ENCODE results near the gene PCID2.

- TF ChIP-seq, protein P1, sequence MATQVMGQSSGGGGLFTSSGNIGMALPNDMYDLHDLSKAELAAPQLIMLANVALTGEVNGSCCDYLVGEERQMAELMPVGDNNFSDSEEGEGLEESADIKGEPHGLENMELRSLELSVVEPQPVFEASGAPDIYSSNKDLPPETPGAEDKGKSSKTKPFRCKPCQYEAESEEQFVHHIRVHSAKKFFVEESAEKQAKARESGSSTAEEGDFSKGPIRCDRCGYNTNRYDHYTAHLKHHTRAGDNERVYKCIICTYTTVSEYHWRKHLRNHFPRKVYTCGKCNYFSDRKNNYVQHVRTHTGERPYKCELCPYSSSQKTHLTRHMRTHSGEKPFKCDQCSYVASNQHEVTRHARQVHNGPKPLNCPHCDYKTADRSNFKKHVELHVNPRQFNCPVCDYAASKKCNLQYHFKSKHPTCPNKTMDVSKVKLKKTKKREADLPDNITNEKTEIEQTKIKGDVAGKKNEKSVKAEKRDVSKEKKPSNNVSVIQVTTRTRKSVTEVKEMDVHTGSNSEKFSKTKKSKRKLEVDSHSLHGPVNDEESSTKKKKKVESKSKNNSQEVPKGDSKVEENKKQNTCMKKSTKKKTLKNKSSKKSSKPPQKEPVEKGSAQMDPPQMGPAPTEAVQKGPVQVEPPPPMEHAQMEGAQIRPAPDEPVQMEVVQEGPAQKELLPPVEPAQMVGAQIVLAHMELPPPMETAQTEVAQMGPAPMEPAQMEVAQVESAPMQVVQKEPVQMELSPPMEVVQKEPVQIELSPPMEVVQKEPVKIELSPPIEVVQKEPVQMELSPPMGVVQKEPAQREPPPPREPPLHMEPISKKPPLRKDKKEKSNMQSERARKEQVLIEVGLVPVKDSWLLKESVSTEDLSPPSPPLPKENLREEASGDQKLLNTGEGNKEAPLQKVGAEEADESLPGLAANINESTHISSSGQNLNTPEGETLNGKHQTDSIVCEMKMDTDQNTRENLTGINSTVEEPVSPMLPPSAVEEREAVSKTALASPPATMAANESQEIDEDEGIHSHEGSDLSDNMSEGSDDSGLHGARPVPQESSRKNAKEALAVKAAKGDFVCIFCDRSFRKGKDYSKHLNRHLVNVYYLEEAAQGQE (IDR thresholded peaks at IDR 0.05; ENCODE audit: insufficient read depth in 1 of 2, low read depth in 2 of 2, low read length in 1 of 2): no peak
- TF ChIP-seq, protein P2, sequence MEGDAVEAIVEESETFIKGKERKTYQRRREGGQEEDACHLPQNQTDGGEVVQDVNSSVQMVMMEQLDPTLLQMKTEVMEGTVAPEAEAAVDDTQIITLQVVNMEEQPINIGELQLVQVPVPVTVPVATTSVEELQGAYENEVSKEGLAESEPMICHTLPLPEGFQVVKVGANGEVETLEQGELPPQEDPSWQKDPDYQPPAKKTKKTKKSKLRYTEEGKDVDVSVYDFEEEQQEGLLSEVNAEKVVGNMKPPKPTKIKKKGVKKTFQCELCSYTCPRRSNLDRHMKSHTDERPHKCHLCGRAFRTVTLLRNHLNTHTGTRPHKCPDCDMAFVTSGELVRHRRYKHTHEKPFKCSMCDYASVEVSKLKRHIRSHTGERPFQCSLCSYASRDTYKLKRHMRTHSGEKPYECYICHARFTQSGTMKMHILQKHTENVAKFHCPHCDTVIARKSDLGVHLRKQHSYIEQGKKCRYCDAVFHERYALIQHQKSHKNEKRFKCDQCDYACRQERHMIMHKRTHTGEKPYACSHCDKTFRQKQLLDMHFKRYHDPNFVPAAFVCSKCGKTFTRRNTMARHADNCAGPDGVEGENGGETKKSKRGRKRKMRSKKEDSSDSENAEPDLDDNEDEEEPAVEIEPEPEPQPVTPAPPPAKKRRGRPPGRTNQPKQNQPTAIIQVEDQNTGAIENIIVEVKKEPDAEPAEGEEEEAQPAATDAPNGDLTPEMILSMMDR (IDR thresholded peaks at IDR 0.05): no peak
These were observed 45.4 kb downstream of the PCID2 start for GRCh38 chr13:113162783-113163685.
